Measurements from ENCODE around the gene ROBO2.
"Not testable (repeated sequence)": the region's sequence is repeated elsewhere in the genome, so short reads cannot be mapped to it uniquely, and the experiment has no call there.

The ROBO2 gene

DNA sequence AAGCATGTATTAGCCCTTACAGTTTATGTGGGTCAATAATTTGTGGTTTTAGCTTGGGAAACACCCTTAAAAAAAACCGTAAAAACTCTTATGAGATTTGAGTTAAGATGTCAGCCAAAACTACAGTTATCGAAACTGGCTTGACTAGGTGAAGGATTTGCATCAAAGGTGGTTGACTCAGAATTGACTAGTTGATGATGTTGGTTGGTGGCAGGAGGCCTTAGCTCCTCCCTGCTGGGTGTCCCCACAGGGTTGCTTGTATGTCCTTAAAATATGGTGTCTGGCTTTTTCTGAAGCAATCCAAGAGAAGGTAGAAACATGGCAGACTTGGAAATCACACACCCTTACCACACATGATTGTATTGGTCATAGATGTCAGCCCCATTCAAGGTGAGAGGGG, 305.1 kb downstream of the ROBO2 start:
- no peak for DNase-seq

DNA sequence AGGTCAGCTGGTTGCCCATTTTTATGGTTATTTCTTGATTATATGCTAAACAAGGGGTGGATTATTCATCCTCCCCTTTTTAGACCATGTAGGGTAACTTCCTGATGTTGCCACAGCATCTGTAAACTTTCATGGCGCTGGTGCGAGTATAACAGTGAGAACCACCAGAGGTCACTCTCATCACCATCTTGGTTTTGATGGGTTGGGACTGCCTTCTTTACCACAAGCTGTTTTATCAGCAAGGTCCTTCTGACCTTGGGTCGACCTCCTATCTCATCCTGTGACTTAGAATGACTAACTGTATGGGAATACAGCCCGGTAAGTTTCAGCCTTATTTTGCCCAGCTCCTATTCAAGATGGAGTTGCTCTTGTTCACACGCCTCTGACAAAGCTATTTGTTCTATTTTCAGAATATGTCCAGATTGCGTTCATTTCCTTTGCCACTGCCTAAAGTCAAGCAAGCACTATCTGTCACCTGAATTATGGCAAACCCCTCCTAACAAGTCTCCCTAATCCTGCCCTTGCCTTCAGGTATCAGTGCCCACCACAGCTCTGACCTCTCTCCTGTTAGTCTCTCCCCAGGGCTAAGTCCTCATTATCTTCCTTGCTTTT, 308.5 kb downstream of the ROBO2 start:
- no peak for DNase-seq

DNA sequence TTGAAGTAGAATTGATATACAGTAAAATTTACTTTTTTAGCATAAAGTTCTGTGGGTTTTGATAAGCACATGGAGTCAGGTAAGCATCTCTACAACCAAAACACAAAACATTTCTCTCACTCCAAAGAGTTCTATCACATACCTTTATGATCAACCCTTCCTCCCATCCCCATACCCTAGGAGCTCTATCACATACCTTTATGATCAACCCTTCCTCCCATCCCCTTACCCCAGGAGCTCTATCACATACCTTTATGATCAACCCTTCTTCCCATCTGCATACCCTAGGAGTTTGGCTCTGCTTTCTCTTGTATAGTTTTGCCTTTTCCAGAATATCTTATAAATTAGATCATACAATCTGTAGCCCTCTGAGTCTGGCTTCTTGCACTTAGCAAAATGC, 315.1 kb downstream of the ROBO2 start:
- no peak for DNase-seq

DNA sequence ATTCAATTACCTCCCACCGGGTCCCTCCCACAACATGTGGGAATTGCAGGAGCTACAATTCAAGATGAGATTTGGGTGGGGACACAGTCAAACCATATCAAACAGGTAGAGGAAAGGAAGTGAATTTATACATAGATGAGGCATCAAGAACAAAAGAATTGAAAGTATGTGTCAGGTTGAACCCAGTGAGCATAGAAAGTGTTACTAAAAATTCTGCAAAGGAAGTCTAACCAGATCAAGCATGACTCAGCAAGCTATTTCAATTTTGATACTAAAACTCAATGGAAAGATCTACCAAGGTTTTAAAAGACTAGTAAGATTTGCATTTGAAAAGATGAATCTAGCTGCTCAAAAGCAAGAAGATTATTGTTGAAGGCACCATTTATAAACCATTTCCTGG, 323.0 kb downstream of the ROBO2 start:
- DNase-seq: no peak

DNA sequence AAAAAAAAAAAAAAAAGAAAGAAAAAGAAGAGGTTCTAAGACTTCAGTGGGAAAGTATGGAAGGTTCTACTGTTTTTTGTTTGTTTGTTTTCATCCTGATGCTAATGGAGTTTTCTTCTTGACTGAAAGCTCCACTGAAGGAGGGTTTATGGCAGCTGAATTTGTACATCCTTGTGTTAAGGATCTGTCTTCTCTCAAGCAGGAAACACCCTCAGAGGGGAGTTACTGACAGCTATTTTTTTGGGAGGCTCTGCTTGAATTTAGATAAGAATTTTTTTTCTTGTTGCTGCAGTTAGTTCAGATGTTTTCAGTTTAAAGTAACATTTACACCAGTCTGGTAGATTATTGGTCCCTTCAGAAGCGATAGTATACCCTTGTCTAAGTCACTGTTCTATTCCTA, 325.3 kb downstream of the ROBO2 start:
- no peak for DNase-seq

DNA sequence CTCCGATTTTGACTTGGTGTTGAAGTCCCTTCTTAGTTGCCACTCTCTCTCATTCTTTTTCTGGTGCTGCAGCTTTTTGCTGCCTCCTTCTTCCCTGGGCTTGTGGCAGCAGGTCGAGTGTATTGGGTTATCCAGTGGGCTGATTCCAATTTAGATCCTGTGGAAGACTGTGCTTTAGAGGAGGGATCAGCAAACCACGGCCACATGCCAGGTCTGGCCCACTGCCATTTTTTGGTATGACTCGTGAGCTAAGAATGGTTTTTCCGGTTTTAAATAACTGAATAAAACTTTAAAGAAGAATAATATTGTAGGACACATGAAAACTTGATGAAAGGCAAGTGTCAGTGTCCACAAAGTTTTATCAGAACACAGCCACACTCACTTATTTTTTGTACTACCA, 330.5 kb downstream of the ROBO2 start:
- no peak for DNase-seq

DNA sequence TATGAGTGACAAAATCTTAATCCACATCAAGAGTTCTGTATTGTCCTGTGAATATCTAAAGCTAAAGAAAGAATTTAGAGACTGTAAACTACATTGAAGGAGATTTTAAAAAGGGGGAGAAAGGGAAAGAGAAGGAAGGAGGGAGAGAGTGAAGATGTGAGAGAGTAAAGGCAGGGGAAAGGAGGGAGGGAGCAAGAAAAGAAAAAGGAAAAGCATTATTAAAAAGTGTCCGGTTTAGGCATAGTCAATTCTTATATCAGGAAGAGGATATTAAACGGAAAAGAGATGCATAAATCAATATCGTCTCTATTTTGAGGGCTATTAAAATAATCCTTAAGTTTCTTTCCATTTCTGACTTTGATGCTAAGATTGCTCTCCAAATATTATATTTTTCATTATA, 332.1 kb downstream of the ROBO2 start:
- DNase-seq: no peak

DNA sequence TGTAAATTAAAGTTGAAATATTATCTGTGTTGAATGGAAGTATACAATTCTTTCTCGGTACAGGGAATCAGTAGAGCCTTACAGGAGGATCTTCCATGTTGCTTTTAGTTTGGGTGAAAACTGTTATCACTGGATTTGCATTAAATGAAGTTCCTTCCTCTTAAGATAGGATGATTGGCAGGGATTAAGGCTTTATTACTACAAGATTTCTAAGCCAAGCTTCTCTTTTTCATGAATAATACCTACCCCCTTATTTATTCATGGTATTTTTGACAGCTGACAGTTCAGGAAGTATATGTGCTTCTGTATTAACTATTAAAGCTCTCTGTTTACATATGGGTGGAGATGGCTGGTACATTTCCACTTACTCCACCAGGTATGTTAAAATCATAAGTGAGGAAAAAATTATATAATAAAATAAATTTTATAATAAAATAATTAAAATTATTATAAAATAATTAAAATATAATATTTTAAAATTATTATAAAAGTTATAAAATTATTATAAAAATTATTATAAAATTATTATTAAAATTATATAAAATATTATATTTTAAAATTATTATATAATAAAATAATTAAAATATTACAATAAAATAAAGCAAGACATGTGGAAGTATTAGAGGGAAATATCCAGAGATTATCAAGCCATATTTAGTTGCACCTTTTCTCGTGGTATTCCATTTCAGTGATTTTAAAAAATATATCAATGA, 332.9 kb downstream of the ROBO2 start:
- DNase-seq: no peak

DNA sequence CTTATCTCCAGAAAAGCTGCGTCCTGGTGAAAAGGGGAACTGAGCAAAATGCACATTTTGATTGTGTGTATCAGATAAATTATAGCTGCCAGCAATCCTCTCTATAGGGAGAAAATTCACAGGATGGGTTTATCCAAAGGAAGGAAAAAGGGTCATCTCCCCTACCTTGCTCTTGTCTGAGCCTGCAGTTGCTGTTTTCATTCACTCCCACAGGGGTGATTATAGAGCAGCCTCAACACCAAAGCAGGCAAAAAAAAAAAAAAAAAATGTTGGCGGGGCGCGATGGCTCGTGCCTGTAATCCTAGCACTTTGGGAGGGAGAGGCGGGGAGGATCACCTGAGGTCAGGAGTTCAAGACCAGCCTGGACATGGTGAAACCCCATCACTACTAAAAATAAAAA, 333.7 kb downstream of the ROBO2 start:
- no peak for DNase-seq

DNA sequence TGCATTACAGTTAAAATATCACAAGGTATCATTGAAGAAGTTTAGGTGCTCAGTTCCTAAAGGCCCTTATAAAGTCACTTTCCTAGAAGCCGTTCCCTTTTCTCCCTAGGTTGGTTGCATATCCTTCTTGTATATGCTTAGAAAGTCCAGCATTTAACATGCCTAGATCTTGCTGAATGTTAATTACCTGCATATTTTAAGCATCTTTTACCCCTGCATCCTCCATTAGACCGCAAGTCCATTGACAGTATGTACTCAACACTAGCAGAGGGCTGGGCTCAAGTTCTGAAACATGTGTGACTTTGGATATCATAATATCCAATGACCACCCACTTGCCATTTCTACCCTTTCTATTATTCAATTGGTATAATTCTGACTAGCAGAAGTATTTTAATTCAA, 336.6 kb downstream of the ROBO2 start:
- no peak for DNase-seq

DNA sequence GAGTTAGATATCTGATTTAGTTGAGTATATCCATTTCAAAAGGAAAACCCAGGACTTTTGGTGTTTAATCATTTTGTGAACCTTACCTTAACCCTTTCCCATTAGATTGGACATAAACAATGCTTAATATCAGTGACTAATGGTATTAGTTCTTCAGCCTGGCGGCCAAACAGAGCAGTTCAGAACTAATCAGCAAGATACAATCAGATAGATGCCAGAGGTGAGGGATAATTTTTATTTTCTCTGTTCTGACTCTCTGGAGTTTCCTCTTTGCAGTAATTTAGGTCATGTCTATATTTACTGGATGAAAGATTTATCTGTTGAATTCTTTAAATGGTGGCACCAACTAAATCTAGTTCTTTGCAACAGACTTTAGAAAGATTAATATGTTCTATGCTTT, 337.8 kb downstream of the ROBO2 start:
- no peak for DNase-seq

DNA sequence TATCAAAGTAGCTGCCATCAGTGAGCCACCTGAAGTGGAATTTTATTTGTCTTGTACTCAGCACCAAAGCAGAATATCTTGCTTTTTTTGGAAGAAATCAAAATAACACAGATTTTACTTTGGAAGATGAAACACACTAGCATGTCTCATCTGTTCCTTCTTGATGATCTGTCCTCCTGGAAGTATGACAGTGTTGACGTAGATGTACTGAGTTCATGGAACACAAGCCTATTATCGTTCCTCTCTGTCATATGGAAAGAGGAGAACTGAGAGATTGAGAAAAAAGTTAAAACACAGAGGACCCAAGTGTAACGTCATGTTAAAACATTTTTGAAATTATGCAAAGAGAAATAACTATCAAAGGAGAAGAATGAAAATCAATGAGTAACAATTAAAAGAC, 340.2 kb downstream of the ROBO2 start:
- DNase-seq: no peak

DNA sequence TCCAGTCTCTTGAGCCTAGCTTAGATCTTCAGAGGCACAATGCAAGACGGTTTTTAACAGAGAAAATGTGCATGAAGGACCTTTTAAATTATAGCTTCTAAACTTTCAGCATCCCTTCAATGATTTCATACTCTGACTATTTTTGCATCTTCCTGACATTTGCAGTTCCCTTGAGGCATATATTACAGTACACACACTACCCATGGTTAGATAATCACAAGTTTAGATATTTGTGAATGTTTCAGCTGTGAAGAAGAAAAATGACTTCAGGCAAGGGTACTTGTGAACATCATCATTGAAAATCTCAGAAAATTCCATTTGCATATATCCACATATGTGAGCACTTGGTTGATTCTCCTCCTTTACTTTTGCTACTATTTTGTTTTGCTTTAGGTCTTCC, 341.5 kb downstream of the ROBO2 start:
- no peak for DNase-seq

DNA sequence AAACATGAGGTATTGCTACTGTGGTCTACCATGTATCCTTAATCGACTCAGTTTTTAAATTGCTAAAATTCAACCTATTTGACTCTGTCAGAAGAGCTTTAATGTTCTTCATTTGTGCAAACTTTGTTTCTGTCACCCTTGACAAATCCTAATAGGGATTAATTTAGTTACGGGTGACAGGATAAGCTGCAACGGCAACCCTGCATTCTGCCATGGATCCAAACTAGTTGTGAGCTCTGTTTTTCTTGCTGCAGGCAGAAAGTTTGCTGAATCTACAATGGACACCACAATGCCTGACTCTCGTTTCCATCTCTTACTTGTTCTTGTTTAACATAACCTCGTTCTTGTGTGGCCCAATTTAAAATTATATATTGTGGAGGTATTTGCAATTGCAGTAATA, 352.3 kb downstream of the ROBO2 start:
- no peak for DNase-seq

DNA sequence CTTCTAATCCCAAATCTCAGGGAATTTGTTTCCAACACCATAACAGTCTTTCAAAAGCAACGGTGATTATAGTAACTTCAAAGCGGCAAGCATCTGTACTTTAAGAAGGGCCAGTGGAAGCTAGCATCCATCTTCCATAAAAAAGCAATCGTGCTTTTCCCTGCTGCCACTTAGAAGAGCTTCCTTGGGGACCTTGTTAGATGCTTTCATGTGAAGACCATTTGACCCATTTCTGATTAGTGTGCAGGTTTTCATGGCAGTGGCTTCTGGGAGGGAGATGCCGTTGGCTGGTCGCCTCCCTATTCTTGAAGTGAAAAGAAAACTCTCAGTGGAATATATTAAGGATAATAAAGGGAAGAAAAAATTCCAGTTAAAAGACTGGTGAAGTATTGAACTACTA, 354.1 kb downstream of the ROBO2 start:
- no peak for DNase-seq

DNA sequence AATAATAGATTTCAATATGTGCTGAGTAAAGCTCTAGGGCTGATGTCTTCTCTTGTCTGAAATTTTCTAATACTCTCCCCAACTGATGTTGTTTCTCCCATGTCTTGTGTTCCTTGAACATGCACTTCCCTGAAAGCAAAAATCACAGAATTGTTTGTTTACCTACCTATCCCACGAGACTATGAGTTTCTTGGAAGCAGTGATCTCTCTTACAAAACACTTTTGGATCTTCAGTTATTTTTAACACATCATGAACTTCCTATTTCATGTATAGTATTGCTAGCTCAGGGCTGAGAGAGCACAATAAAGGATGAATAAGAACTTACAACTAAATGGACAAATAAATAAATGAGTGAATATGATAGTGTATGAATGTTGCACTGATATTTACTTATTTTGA, 365.0 kb downstream of the ROBO2 start:
- no peak for DNase-seq

DNA sequence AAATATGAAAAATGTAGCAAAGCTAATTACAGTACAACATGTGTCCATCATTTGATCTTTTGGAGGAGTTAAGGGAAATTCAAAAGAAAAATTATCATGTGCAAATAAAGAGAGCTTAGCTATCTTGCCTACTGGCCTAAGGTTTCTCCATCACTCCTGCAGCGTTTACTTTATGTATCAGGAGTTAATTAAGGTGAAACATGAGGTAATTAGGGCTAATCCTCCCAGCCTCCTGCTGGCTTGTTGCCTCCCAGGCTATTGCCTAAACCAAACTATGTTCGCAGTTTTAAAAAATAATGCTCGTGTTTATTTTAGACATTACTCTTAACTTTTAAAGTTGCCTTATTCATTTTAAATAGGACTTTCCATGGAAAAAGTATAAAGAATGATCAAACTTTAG, 367.5 kb downstream of the ROBO2 start:
- no peak for DNase-seq

DNA sequence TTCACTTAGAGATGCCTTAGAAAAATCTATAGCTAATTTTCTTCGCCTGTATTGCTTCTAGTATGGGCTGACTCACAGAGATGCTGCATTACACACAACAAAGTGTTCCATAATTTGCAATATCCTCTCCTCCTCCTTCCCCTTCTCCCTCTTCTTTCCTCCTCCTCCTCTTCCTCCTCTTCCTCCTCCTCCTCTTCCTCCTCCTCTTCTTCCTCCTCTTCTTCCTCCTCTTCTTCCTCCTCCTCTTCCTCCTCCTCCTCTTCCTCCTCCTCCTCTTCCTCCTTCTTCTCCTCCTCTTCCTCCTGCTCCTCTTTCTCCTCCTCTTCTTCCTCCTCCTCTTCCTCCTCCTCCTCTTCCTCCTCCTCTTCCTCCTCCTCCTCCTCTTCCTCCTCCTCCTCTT, 370.4 kb downstream of the ROBO2 start:
- DNase-seq: not testable (repeated sequence)

DNA sequence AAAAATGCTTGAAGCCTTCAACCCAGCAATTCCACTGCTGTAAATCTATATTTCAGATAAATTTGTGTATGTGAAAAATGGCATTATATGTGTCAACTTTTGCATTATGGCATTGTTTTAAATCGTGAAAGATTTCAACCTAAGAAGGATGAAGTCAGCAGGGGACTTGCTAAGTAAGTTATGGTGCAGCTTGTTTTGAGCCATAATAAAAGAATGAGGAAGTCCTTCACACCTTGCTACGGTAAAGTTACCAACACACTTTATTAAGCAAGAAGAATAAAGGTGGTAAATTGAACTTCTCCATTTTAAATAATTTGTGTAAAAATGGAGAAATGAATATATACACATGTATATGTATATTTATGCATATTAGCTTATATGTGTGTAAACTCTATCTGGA, 371.4 kb downstream of the ROBO2 start:
- no peak for DNase-seq

DNA sequence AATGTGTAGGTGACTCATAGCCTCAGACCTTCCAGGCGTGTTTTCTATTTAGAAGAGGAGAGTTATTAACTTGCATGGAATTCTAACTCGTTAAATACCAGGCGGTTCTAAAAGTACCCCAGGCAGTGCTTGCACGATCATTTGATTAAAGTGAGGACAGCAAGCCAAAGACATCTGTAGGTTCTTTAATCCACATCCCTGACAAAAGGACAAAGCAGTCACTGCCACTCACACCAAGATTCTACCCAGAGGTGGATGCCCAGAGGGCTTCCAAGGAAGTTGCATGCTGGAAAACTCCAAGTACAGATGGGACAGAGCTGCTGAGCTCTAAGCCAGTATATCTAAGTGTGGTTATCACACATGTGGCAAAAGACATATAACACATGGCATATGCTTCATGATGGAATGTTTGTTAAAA, 372.1 kb downstream of the ROBO2 start:
- no peak for DNase-seq

DNA sequence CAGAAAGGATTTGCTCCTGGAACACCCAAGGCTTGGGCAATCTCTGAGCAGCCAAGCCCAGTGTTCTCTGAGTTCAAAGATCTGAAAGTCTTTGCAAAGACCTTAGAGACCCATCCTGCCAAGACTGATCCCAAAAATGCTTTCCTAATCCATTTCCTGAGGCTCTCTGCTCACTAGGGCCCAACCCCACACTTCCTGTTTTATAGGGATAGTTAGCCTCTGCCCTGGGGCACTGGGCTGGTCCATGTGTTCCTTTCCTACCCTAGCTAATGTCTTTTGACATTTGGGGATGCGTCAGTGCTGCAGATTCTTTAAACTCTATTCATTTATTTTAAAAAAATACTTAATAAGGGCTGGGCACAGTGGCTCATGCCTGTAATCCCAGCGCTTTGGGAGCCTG, 372.7 kb downstream of the ROBO2 start:
- DNase-seq: no peak

DNA sequence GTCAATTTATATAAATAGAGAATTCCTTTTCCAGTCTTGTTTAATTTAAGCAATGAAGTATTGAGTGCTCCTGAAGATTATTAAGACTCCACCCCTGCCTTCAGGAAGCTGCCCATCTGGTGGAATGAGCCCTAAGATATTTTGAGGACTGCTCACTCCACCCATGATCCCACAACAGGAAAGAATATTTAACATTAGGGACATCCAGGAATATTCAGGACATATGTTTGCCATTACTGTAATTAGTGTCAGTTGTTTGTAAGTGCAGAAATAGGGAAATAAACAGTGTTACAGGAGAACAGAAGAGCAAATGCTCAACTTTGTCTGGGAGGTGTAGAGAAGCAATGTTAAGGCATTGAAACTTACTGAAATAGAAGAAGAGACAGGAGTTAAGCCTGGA, 375.0 kb downstream of the ROBO2 start:
- DNase-seq: no peak

DNA sequence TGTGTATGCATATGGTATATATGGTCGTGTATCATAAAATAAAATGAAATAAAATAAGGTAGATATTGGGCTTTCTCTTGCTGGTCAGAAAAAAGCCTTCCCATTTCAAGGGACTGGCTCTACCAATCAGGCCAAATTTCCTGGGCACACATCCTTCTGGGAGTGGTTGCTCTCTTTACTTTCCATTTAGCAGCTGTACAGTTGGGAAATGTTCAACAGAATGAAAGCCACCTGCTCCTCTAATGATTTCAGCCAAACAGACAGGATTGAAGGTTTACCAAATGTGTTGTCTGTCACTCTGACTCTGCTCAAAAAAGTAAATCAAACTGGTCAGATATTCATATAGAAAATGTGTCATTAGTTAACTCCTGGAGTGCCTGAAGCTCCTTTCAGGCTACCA, 380.4 kb downstream of the ROBO2 start:
- DNase-seq: no peak

DNA sequence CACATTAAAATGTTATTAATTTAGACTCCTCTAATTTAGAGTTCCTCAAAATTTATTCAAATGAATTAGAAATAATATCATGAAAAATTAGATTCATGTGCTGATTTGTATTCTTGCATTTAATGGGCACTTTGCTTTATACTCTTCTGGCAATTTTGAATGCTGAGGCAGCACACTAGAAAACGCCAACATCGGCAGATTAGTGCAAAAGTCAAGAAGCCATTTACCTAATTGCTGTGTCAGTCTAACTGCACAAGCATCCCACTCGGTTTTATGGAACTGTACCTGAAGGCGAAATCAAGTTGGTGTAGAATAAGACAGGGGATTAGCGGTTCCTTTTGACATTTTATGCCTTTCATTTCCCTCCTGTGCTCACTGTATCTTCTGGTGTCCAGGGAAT, 382.0 kb downstream of the ROBO2 start:
- no peak for DNase-seq

DNA sequence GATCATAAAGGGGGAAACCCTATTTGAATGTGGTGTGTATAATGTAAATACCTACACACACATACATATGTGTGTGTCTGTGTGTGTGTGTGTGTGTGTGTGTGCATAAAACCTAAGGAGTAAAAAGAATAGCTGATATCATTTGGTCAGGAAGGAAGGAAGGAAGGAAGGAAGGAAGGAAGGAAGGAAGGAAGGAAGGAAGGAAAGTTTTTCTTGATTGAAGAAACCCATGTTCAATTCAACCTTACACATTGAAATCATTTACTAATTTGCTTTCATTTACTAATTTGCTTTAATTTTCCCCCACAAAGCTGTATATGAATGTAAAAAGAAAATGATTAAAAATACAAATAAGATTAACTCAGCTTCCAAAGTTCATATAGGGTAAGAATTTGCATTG, 386.6 kb downstream of the ROBO2 start:
- no peak for DNase-seq
